ENCODE measurements around the gene TM4SF1. TPM values are rescaled to one million over a fixed set of nuclear protein-coding genes. Genes with fewer than 3 reads are reported as not detected.

The TM4SF1 gene
- polyA plus RNA-seq, 1 donor (not counting 4 experiments of a cell fraction or from before 2014, with no cell fraction given): 375 TPM

DNA sequence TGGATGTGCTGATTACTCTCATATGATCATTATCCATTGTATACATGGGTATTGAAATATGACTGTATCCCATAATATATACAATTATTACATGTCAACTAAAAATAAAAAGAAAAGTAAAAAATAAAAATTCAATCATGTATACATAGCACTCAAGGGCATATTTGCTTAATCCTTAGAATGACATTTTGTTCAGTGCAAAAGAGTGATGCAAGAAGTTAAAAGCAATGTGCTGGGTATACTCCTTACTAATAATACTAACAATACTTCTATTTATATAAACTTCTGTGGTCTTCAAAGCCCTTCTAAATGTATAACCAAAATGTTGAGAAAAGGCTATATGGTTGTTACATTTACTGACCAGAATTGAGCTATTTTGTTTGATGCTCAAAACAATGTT, 23.2 kb upstream of the TM4SF1 start:
- Histone ChIP-seq H3K9me3 (ENCODE audit: control insufficient read depth, low read depth, low read length) (no peaks in the 10 kb centered on the region), H3K4me3 (ENCODE audit: control insufficient read depth in 2 of 3, extremely low read depth in 1 of 3, insufficient read depth in 2 of 3, low read depth in 1 of 3, low read length in 3 of 3) (no peak overlapping the region), H3K27me3 (ENCODE audit: control insufficient read depth, extremely low read depth, insufficient read depth, low read length) (no peaks in the 10 kb centered on the region), H3K9ac (ENCODE audit: control insufficient read depth, extremely low read depth, insufficient read depth, low read length) (no peak overlapping the region), H3K79me2 (ENCODE audit: control insufficient read depth, insufficient read depth, low read length) (no peaks in the 10 kb centered on the region), H4K20me1 (ENCODE audit: control insufficient read depth, extremely low read depth, insufficient read depth, low read length) (no peaks in the 10 kb centered on the region), H3K27ac (ENCODE audit: control insufficient read depth, insufficient read depth, low read length) (no peak overlapping the region), H3K9me1 (ENCODE audit: control insufficient read depth, extremely low read depth, insufficient read depth, low read length) (no peaks in the 10 kb centered on the region), H2AFZ (ENCODE audit: control insufficient read depth, low read length) (no peak overlapping the region), H3K4me2 (ENCODE audit: control insufficient read depth, extremely low read depth, insufficient read depth, low read depth, low read length) (no peak overlapping the region), H3K4me1 (ENCODE audit: control insufficient read depth, extremely low read depth, insufficient read depth, low read length) (no peaks in the 10 kb centered on the region), H3K36me3 (ENCODE audit: control insufficient read depth in 2 of 2, extremely low read depth in 1 of 2, insufficient read depth in 2 of 2, low read length in 2 of 2) (no peaks in the 10 kb centered on the region)
- DNase-seq (ENCODE audit: low read depth, low spot score) (no peak), FAIRE-seq (no peak)
- dilution Hi-C loops (cut with MboI; ENCODE audit: extremely low pct_ligation_motif_present, low sequenced_read_pairs): no loop called here
- TF ChIP-seq, protein P1, sequence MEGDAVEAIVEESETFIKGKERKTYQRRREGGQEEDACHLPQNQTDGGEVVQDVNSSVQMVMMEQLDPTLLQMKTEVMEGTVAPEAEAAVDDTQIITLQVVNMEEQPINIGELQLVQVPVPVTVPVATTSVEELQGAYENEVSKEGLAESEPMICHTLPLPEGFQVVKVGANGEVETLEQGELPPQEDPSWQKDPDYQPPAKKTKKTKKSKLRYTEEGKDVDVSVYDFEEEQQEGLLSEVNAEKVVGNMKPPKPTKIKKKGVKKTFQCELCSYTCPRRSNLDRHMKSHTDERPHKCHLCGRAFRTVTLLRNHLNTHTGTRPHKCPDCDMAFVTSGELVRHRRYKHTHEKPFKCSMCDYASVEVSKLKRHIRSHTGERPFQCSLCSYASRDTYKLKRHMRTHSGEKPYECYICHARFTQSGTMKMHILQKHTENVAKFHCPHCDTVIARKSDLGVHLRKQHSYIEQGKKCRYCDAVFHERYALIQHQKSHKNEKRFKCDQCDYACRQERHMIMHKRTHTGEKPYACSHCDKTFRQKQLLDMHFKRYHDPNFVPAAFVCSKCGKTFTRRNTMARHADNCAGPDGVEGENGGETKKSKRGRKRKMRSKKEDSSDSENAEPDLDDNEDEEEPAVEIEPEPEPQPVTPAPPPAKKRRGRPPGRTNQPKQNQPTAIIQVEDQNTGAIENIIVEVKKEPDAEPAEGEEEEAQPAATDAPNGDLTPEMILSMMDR (optimal IDR thresholded peaks at IDR 0.05 in 1 of 3, IDR thresholded peaks at IDR 0.05 in 1 of 3, conservative IDR thresholded peaks at IDR 0.05 in 1 of 3; ENCODE audit: extremely low read depth in 1 of 3, insufficient read depth in 2 of 3, low read length in 3 of 3): no peak
- TF ChIP-seq EZH2 (IDR thresholded peaks at IDR 0.05; ENCODE audit: low read length): no peak

DNA sequence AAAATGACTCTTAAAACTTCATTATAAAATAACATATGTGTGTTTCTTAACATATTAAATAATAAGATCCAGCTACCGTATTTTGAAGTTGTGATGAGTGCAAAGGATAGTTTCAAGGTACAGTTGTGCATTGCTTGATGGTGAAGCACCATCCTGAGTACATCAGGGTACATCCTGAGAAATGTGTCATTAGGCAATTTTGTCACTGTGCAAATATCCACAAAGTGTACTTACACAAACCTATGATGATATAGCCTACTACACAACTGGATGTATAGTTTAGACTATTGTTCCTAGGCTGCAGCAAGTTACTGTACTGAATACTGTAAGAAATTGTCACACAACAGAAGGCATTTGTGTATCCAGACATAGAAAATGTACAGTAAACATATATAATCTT, 20.8 kb upstream of the TM4SF1 start:
- Histone ChIP-seq H3K9ac (ENCODE audit: control insufficient read depth, extremely low read depth, insufficient read depth, low read length) (no peak overlapping the region), H3K27ac (ENCODE audit: control insufficient read depth, insufficient read depth, low read length) (no peak overlapping the region), H4K20me1 (ENCODE audit: control insufficient read depth, extremely low read depth, insufficient read depth, low read length) (no peaks in the 10 kb centered on the region), H3K4me3 (ENCODE audit: control insufficient read depth in 2 of 3, extremely low read depth in 1 of 3, insufficient read depth in 2 of 3, low read depth in 1 of 3, low read length in 3 of 3) (no peak overlapping the region), H3K4me1 (ENCODE audit: control insufficient read depth, extremely low read depth, insufficient read depth, low read length) (peaks cover 8% of the 10 kb centered on the region), H3K36me3 (ENCODE audit: control insufficient read depth in 2 of 2, extremely low read depth in 1 of 2, insufficient read depth in 2 of 2, low read length in 2 of 2) (no peaks in the 10 kb centered on the region), H3K27me3 (ENCODE audit: control insufficient read depth, extremely low read depth, insufficient read depth, low read length) (no peaks in the 10 kb centered on the region), H2AFZ (ENCODE audit: control insufficient read depth, low read length) (no peak overlapping the region), H3K4me2 (ENCODE audit: control insufficient read depth, extremely low read depth, insufficient read depth, low read depth, low read length) (no peak overlapping the region), H3K9me3 (ENCODE audit: control insufficient read depth, low read depth, low read length) (no peaks in the 10 kb centered on the region), H3K9me1 (ENCODE audit: control insufficient read depth, extremely low read depth, insufficient read depth, low read length) (no peaks in the 10 kb centered on the region), H3K79me2 (ENCODE audit: control insufficient read depth, insufficient read depth, low read length) (no peaks in the 10 kb centered on the region)
- FAIRE-seq: no peak
- dilution Hi-C loops (cut with MboI; ENCODE audit: extremely low pct_ligation_motif_present, low sequenced_read_pairs): no loop called here
- TF ChIP-seq EZH2 (IDR thresholded peaks at IDR 0.05; ENCODE audit: low read length): no peak
- TF ChIP-seq, protein P1 (optimal IDR thresholded peaks at IDR 0.05 in 1 of 3, IDR thresholded peaks at IDR 0.05 in 1 of 3, conservative IDR thresholded peaks at IDR 0.05 in 1 of 3; ENCODE audit: extremely low read depth in 1 of 3, insufficient read depth in 2 of 3, low read length in 3 of 3): no peak
- DNase-seq (ENCODE audit: low read depth, low spot score): no peak

Measured in keratinocyte (primary cell).